ENCODE data around the gene DLX1. TPM values are rescaled to one million over a fixed set of nuclear protein-coding genes. Genes with fewer than 3 reads are reported as not detected.

The DLX1 gene
- total RNA-seq, 1 donor from 2014 or later: 0.61 TPM

- no peak for DNase-seq
- Mint-ChIP-seq H3K4me1 (ENCODE audit: low read depth, unreplicated experiment) (peaks cover 15% of the 10 kb centered on the region), H3K36me3 (ENCODE audit: unreplicated experiment) (no peaks in the 10 kb centered on the region), H3K27ac (ENCODE audit: unreplicated experiment) (no peak overlapping the region), H3K27me3 (ENCODE audit: unreplicated experiment) (peaks cover 34% of the 10 kb centered on the region), H3K9me3 (ENCODE audit: unreplicated experiment) (peaks cover 12% of the 10 kb centered on the region), H3K4me3 (ENCODE audit: unreplicated experiment) (peak overlapping the region; percentile 70)
- TF ChIP-seq CTCF (IDR thresholded peaks at IDR 0.05; ENCODE audit: partially characterized antibody, unreplicated experiment): no peak
Observed at GRCh38 chr2:172080641-172081220, 4.6 kb upstream of the DLX1 start.

- no peak for TF ChIP-seq CTCF (IDR thresholded peaks at IDR 0.05; ENCODE audit: partially characterized antibody, unreplicated experiment)
- peaks cover 37% of the 10 kb centered on the region for H3K27me3 Mint-ChIP-seq (ENCODE audit: unreplicated experiment)
- peaks cover 12% of the 10 kb centered on the region for H3K9me3 Mint-ChIP-seq (ENCODE audit: unreplicated experiment)
- H3K4me3 Mint-ChIP-seq (ENCODE audit: unreplicated experiment): no peak overlapping the region
- no peaks in the 10 kb centered on the region for H3K36me3 Mint-ChIP-seq (ENCODE audit: unreplicated experiment)
- DNase-seq: no peak
- H3K4me1 Mint-ChIP-seq (ENCODE audit: low read depth, unreplicated experiment): peaks cover 16% of the 10 kb centered on the region
- no peak overlapping the region for H3K27ac Mint-ChIP-seq (ENCODE audit: unreplicated experiment)
Observed at GRCh38 chr2:172081221-172082022, 3.9 kb upstream of the DLX1 start.

- no peak overlapping the region for H3K27ac Mint-ChIP-seq (ENCODE audit: unreplicated experiment)
- H3K9me3 Mint-ChIP-seq (ENCODE audit: unreplicated experiment): peaks cover 12% of the 10 kb centered on the region
- no peak for DNase-seq
- peaks cover 43% of the 10 kb centered on the region for H3K27me3 Mint-ChIP-seq (ENCODE audit: unreplicated experiment)
- H3K36me3 Mint-ChIP-seq (ENCODE audit: unreplicated experiment): no peaks in the 10 kb centered on the region
- TF ChIP-seq CTCF (IDR thresholded peaks at IDR 0.05; ENCODE audit: partially characterized antibody, unreplicated experiment): no peak
- peaks cover 19% of the 10 kb centered on the region for H3K4me1 Mint-ChIP-seq (ENCODE audit: low read depth, unreplicated experiment)
- H3K4me3 Mint-ChIP-seq (ENCODE audit: unreplicated experiment): no peak overlapping the region
Observed at GRCh38 chr2:172082105-172082943, 3.0 kb upstream of the DLX1 start.

- TF ChIP-seq CTCF (IDR thresholded peaks at IDR 0.05; ENCODE audit: partially characterized antibody, unreplicated experiment): no peak
- Mint-ChIP-seq H3K9me3 (ENCODE audit: unreplicated experiment) (peaks cover 15% of the 10 kb centered on the region), H3K4me3 (ENCODE audit: unreplicated experiment) (peak overlapping the region; percentile 42), H3K4me1 (ENCODE audit: low read depth, unreplicated experiment) (peaks cover 24% of the 10 kb centered on the region), H3K36me3 (ENCODE audit: unreplicated experiment) (no peaks in the 10 kb centered on the region), H3K27ac (ENCODE audit: unreplicated experiment) (peak overlapping the region; percentile 33), H3K27me3 (ENCODE audit: unreplicated experiment) (peaks cover 50% of the 10 kb centered on the region)
- DNase-seq: peak; percentile 36
Observed at GRCh38 chr2:172082944-172083627, 2.2 kb upstream of the DLX1 start.

Measured in glutamatergic neuron (in vitro differentiated cells).